Adrenal gland (tissue), 12 donors: ENCODE data around the gene TMEM185B. TPM values are rescaled to one million over a fixed set of nuclear protein-coding genes. Genes with fewer than 3 reads are reported as not detected.
A peak's percentile ranks its signal among the peaks of the same experiment; 100 is the strongest.

Source experiments
- DNase-seq, 7 donors: peaks; one replicate each; pipeline ENCODE4 v3.0.0-alpha.2; 2019 to 2020
- H3K27ac ChIP-seq, 5 donors: fragments of 200-600 bp; sonication (generic) in 4 of 5; 1 replicate in 3 of 5; 2 replicates in 2 of 5; pipeline versions ENCODE4 v1.5.1 to v1.8.0; 2016 to 2020; ENCODE audit warnings: mild to moderate bottlenecking in 1 of 5
- H3K27me3 ChIP-seq: fragments of 200-600 bp; 2 replicates; pipeline ENCODE4 v1.8.0; 2021
- H3K36me3 ChIP-seq, 2 donors: fragments of 200-600 bp; replicated peaks in 1 of 2; 1 replicate in 1 of 2; 2 replicates in 1 of 2; pipeline versions ENCODE4 v1.5.1 to v1.8.0; 2018 to 2022
- H3K4me1 ChIP-seq, 2 donors: fragments of 200-600 bp; replicated peaks in 1 of 2; 1 replicate in 1 of 2; 2 replicates in 1 of 2; pipeline versions ENCODE4 v1.5.1 to v1.8.0; 2018 to 2021
- H3K4me3 ChIP-seq, 4 donors: fragments of 200-600 bp; sonication (generic) in 3 of 4; one replicate each; pipeline ENCODE4 v1.5.1; 2016 to 2018
- H3K9me3 ChIP-seq, 3 donors: fragments of 200-600 bp; sonication (generic) in 1 of 3; replicated peaks in 1 of 3; 1 replicate in 2 of 3; 2 replicates in 1 of 3; pipeline versions ENCODE4 v1.5.1 to v1.8.0; 2016 to 2021
- CTCF ChIP-seq, 6 experiments: fragments of 450-650 bp in 4 of 6; fragments of 200-600 bp in 2 of 6; sonication (generic) in 1 of 6; IDR thresholded peaks; 1 replicate in 5 of 6; 2 replicates in 1 of 6; pipeline versions ENCODE4 v1.5.1 to v1.8.0; 2016 to 2021; ENCODE audit warnings: antibody characterized with exemption in 6 of 6, mild to moderate bottlenecking in 2 of 6, moderate library complexity in 1 of 6
- POLR2A ChIP-seq, 2 donors: fragments of 450-650 bp; IDR thresholded peaks; one replicate each; pipeline ENCODE4 v1.6.1; 2017; ENCODE audit warnings: antibody characterized with exemption in 2 of 2, mild to moderate bottlenecking in 2 of 2, moderate library complexity in 1 of 2
- WGBS, 4 donors: extraction: QIAGEN DNeasy Blood & Tissue Kit in 2 of 4; methylation state at CpG; one replicate each; pipeline versions ENCODE4 v1.1.5 to v1.1.7; 2013 to 2017; 5-methylcytosine and 5-hydroxymethylcytosine counted together
- intact Hi-C, 2 donors: fragments of 100-400 bp; cut with DNase I; formaldehyde crosslinking; loops; one replicate each; pipeline versions ENCODE4 v1.14.1 to v1.15.0; 2022 to 2023
- polyA plus RNA-seq, 3 donors: library from polyadenylated mRNA; stranded (reverse); fragments of 200-250 nt in 2 of 3; fragments of 350-450 nt in 1 of 3; fragmentation: Illumina TruSeq in 1 of 3; extraction: RNeasy Lipid Tissue Mini Kit (QIAGEN cat#74804) in 1 of 3; gene quantifications; one replicate each; pipeline ENCODE4 v1.2.3, GENCODE V29; 2013 to 2014
- total RNA-seq, 9 donors: library from RNA; depleted of rRNA in 4 of 9; stranded (reverse); fragments of >200 nt in 4 of 9; fragments of 120-200 nt in 1 of 9; fragmentation: NEBNext Ultra II Directional in 1 of 9; extraction: Animal tissue kit (Norgen Biotek cat#: 25700) in 1 of 9; gene quantifications; one replicate each; pipeline versions ENCODE4 v1.1.0 to v1.2.4, GENCODE V29; 2013 to 2023
- donor health status: healthy with polysubstance abuse.
- donor health status: Bipolar disorder and iron deficiency.
- donor health status: DM: yes; HTN: yes; CAD: no.
- donor health status: DM: no; HTN: no; CAD: no.
- donor health status: DM: no; HTN: no; CAD: no.
- donor health status: DM: yes; HTN: yes; CAD: no.

The TMEM185B gene
- total and polyA plus RNA-seq, 12 donors, result 2.9 to 33.0 (median 20.3) TPM

- TF ChIP-seq POLR2A (IDR thresholded peaks at IDR 0.05) (peak in 1 of 2 donors; percentile 6), CTCF (IDR thresholded peaks at IDR 0.05) (no peak)
- Histone ChIP-seq H3K36me3 (no peaks in the 10 kb centered on the region), H3K4me1 (peaks cover 12 to 17% of the 10 kb centered on the region in 2 donors), H3K27ac (peak overlapping the region in 3 of 5 donors; percentile 58 to 76 (median 72)), H3K27me3 (no peaks in the 10 kb centered on the region), H3K4me3 (peak overlapping the region in 2 of 4 donors; percentile 50 to 61), H3K9me3 (no peaks in the 10 kb centered on the region)
- 17 to 29% (median 19%) methylated on average over 12 to 15 of the region's 15 CpGs for WGBS, 4 donors
- intact Hi-C loops, result no loop called here
- DNase-seq, result peak in 6 of 7 donors; percentile 44 to 77 (median 56)
Measured at GRCh38 chr2:120231974-120232635, 8.9 kb upstream of the TMEM185B start.

GRCh38 chr2:120231564-120231973, 8.4 kb upstream of the TMEM185B start:
- no peak for TF ChIP-seq POLR2A (IDR thresholded peaks at IDR 0.05)
- no peak for TF ChIP-seq CTCF (IDR thresholded peaks at IDR 0.05)
- intact Hi-C loops, result no loop called here
- Histone ChIP-seq H3K27ac (peak overlapping the region in 3 of 5 donors; percentile 58 to 76 (median 72)), H3K4me1 (peaks cover 12 to 17% of the 10 kb centered on the region in 2 donors), H3K4me3 (peak overlapping the region in 1 of 4 donors; percentile 61), H3K36me3 (no peaks in the 10 kb centered on the region), H3K9me3 (no peaks in the 10 kb centered on the region), H3K27me3 (no peaks in the 10 kb centered on the region)
- DNase-seq, result no peak
- WGBS, 4 donors, result 80 to 85% (median 85%) methylated on average over 2 to 4 of the region's 4 CpGs

- intact Hi-C loops, result no loop called here
- Histone ChIP-seq H3K4me3 (no peak overlapping the region), H3K36me3 (no peaks in the 10 kb centered on the region), H3K4me1 (peaks cover 12 to 17% of the 10 kb centered on the region in 2 donors), H3K27ac (no peak overlapping the region), H3K9me3 (no peaks in the 10 kb centered on the region), H3K27me3 (no peaks in the 10 kb centered on the region)
- WGBS, 4 donors, result 82 to 89% (median 86%) methylated on average over 16 to 17 of the region's 17 CpGs
- no peak for DNase-seq
- TF ChIP-seq POLR2A (IDR thresholded peaks at IDR 0.05), result no peak
Measured at GRCh38 chr2:120230515-120231471, 7.6 kb upstream of the TMEM185B start.

- Histone ChIP-seq H3K4me3 (no peak overlapping the region), H3K27me3 (no peaks in the 10 kb centered on the region), H3K27ac (no peak overlapping the region), H3K9me3 (no peaks in the 10 kb centered on the region), H3K36me3 (no peaks in the 10 kb centered on the region), H3K4me1 (peaks cover 12 to 17% of the 10 kb centered on the region in 2 donors)
- TF ChIP-seq CTCF (IDR thresholded peaks at IDR 0.05), result no peak
- 90 to 94% (median 92%) methylated on average over 10 of the region's 10 CpGs for WGBS, 4 donors
- intact Hi-C loops, result no loop called here
- peak in 1 of 7 donors; percentile 3 for DNase-seq
Measured at GRCh38 chr2:120229341-120229740, 6.1 kb upstream of the TMEM185B start.
